ENCODE results near the gene ZNF225.

The ZNF225 gene

DNA sequence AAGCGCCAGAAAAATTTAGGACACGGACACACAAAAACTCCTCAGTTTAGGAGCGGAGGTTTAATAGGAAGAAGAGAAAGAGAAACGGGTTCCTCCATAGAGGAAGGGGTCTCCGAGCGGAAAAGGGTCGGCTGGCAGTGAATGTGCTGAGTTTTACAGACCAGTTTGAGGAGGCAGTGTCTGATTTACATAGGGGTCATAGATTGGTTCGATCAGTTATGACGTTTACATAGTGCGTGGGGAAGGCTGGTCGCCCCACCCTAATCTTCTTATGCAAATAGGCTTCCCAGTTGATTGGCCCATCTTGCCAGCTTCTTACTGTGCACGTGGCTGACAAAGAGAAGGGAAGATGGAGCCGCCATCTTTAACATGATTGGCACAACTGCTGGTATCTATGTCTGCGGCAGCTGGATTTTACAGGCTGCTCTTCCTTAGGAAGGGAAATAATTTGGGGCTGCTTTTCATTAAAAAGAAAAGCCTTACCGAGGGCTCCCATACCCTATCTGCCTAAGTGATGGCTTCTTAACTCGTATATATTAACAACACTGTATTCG is 1.2 kb upstream of the ZNF225 start (continued):
- TF ChIP-seq, protein P1, sequence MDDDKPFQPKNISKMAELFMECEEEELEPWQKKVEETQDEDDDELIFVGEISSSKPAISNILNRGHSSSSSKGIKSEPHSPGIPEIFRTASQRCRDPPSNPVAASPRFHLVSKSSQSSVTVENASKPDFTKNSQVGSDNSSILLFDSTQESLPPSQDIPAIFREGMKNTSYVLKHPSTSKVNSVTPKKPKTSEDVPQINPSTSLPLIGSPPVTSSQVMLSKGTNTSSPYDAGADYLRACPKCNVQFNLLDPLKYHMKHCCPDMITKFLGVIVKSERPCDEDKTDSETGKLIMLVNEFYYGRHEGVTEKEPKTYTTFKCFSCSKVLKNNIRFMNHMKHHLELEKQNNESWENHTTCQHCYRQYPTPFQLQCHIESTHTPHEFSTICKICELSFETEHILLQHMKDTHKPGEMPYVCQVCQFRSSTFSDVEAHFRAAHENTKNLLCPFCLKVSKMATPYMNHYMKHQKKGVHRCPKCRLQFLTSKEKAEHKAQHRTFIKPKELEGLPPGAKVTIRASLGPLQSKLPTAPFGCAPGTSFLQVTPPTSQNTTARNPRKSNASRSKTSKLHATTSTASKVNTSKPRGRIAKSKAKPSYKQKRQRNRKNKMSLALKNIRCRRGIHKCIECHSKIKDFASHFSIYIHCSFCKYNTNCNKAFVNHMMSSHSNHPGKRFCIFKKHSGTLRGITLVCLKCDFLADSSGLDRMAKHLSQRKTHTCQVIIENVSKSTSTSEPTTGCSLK (tag by site-specific recombination; IDR thresholded peaks at IDR 0.05), result no peak
- no peak; the same call in 1 of the 2 replicates for TF ChIP-seq ZNF10 (tag by site-specific recombination; IDR thresholded peaks at IDR 0.05)
- TF ChIP-seq FEZF1 (tag by site-specific recombination; IDR thresholded peaks at IDR 0.05), result no peak
- TF ChIP-seq, protein P2, sequence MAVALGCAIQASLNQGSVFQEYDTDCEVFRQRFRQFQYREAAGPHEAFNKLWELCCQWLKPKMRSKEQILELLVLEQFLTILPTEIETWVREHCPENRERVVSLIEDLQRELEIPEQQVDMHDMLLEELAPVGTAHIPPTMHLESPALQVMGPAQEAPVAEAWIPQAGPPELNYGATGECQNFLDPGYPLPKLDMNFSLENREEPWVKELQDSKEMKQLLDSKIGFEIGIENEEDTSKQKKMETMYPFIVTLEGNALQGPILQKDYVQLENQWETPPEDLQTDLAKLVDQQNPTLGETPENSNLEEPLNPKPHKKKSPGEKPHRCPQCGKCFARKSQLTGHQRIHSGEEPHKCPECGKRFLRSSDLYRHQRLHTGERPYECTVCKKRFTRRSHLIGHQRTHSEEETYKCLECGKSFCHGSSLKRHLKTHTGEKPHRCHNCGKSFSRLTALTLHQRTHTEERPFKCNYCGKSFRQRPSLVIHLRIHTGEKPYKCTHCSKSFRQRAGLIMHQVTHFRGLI (tag by site-specific recombination; IDR thresholded peaks at IDR 0.05), result no peak
- peak; percentile 19; the same call in 1 of the 2 replicates for TF ChIP-seq EGR2 (tag by site-specific recombination; IDR thresholded peaks at IDR 0.05; ENCODE audit: low read depth)
- TF ChIP-seq MEIS1 (CRISPR knock-in tag; IDR thresholded peaks at IDR 0.05; ENCODE audit: borderline replicate concordance), result no peak
- TF ChIP-seq ZSCAN30 (tag by site-specific recombination; IDR thresholded peaks at IDR 0.05), result no peak
- no peak for TF ChIP-seq ZNF350 (tag by site-specific recombination; IDR thresholded peaks at IDR 0.05)
- no peak for TF ChIP-seq ZNF202 (tag by site-specific recombination; IDR thresholded peaks at IDR 0.05; ENCODE audit: borderline replicate concordance)
- TF ChIP-seq ZNF214 (tag by site-specific recombination; IDR thresholded peaks at IDR 0.05; ENCODE audit: borderline replicate concordance), result no peak; the same call in 1 of the 2 replicates
- TF ChIP-seq ZNF138 (tag by site-specific recombination; IDR thresholded peaks at IDR 0.05; ENCODE audit: borderline replicate concordance), result no peak
- TF ChIP-seq, protein P3, sequence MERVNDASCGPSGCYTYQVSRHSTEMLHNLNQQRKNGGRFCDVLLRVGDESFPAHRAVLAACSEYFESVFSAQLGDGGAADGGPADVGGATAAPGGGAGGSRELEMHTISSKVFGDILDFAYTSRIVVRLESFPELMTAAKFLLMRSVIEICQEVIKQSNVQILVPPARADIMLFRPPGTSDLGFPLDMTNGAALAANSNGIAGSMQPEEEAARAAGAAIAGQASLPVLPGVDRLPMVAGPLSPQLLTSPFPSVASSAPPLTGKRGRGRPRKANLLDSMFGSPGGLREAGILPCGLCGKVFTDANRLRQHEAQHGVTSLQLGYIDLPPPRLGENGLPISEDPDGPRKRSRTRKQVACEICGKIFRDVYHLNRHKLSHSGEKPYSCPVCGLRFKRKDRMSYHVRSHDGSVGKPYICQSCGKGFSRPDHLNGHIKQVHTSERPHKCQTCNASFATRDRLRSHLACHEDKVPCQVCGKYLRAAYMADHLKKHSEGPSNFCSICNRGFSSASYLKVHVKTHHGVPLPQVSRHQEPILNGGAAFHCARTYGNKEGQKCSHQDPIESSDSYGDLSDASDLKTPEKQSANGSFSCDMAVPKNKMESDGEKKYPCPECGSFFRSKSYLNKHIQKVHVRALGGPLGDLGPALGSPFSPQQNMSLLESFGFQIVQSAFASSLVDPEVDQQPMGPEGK (tag by site-specific recombination; IDR thresholded peaks at IDR 0.05), result peak; percentile 65
- no peak for TF ChIP-seq ZNF501 (tag by site-specific recombination; IDR thresholded peaks at IDR 0.05)
- TF ChIP-seq ZFP69B (tag by site-specific recombination; IDR thresholded peaks at IDR 0.05), result no peak
- TF ChIP-seq REPIN1 (tag by site-specific recombination; IDR thresholded peaks at IDR 0.05; ENCODE audit: low read depth), result no peak
- no peak for TF ChIP-seq ZNF391 (tag by site-specific recombination; IDR thresholded peaks at IDR 0.05; ENCODE audit: borderline replicate concordance, low read depth)
- no peak for TF ChIP-seq ZNF473 (tag by site-specific recombination; IDR thresholded peaks at IDR 0.05)
- TF ChIP-seq ZNF558 (tag by site-specific recombination; IDR thresholded peaks at IDR 0.05), result no peak; the same call in 1 of the 2 replicates
- TF ChIP-seq GLI4 (tag by site-specific recombination; IDR thresholded peaks at IDR 0.05), result no peak
- 0 out of 2 replicates have a peak, but pooled peaks have one; percentile 33 for TF ChIP-seq ZEB2 (tag by site-specific recombination; IDR thresholded peaks at IDR 0.05)
- TF ChIP-seq ZNF292 (tag by site-specific recombination; IDR thresholded peaks at IDR 0.05; ENCODE audit: borderline replicate concordance, low read depth), result no peak
- no peak; the same call in 1 of the 2 replicates for TF ChIP-seq ZNF610 (tag by site-specific recombination; IDR thresholded peaks at IDR 0.05; ENCODE audit: borderline replicate concordance)
- TF ChIP-seq, protein P4, sequence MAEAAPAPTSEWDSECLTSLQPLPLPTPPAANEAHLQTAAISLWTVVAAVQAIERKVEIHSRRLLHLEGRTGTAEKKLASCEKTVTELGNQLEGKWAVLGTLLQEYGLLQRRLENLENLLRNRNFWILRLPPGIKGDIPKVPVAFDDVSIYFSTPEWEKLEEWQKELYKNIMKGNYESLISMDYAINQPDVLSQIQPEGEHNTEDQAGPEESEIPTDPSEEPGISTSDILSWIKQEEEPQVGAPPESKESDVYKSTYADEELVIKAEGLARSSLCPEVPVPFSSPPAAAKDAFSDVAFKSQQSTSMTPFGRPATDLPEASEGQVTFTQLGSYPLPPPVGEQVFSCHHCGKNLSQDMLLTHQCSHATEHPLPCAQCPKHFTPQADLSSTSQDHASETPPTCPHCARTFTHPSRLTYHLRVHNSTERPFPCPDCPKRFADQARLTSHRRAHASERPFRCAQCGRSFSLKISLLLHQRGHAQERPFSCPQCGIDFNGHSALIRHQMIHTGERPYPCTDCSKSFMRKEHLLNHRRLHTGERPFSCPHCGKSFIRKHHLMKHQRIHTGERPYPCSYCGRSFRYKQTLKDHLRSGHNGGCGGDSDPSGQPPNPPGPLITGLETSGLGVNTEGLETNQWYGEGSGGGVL (tag by site-specific recombination; IDR thresholded peaks at IDR 0.05), result no peak
- no peak for TF ChIP-seq ZNF266 (tag by site-specific recombination; IDR thresholded peaks at IDR 0.05; ENCODE audit: low read depth)
- no peak for TF ChIP-seq OVOL3 (tag by site-specific recombination; IDR thresholded peaks at IDR 0.05)
- peak; percentile 43; the same call in 1 of the 2 replicates for TF ChIP-seq ZNF394 (tag by site-specific recombination; IDR thresholded peaks at IDR 0.05; ENCODE audit: borderline replicate concordance)
- no peak for TF ChIP-seq ZSCAN16 (tag by site-specific recombination; IDR thresholded peaks at IDR 0.05)
- TF ChIP-seq, protein P5, sequence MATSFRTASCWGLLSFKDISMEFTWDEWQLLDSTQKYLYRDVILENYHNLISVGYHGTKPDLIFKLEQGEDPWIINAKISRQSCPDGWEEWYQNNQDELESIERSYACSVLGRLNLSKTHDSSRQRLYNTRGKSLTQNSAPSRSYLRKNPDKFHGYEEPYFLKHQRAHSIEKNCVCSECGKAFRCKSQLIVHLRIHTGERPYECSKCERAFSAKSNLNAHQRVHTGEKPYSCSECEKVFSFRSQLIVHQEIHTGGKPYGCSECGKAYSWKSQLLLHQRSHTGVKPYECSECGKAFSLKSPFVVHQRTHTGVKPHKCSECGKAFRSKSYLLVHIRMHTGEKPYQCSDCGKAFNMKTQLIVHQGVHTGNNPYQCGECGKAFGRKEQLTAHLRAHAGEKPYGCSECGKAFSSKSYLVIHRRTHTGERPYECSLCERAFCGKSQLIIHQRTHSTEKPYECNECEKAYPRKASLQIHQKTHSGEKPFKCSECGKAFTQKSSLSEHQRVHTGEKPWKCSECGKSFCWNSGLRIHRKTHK (tag by site-specific recombination; IDR thresholded peaks at IDR 0.05), result no peak; the same call in 1 of the 2 replicates
- peak; percentile 14; the same call in 1 of the 2 replicates for TF ChIP-seq KLF16 (tag by site-specific recombination; IDR thresholded peaks at IDR 0.05)
- TF ChIP-seq ZNF433 (tag by site-specific recombination; IDR thresholded peaks at IDR 0.05; ENCODE audit: low read depth), result no peak
- no peak for TF ChIP-seq ZNF248 (tag by site-specific recombination; IDR thresholded peaks at IDR 0.05)
- TF ChIP-seq ZNF335 (tag by site-specific recombination; conservative IDR thresholded peaks at IDR 0.05), result no peak

Data from HEK293 (cell line).